ENCODE measurements around the gene PRKCA. TPM values are rescaled to one million over a fixed set of nuclear protein-coding genes. Genes with fewer than 3 reads are reported as not detected.

PRKCA gene
- total and polyA plus RNA-seq, 12 donors, result 1.6 to 27.6 (median 10.5) TPM

GRCh38 chr17:66273586-66273848, 28.9 kb upstream of the PRKCA start:
- H3K9me3 ChIP-seq, result peaks cover 0 to 22% (median 4%) of the 10 kb centered on the region in 11 donors

GRCh38 chr17:66275651-66276050, 26.8 kb upstream of the PRKCA start:
- peaks cover 0 to 15% (median 4%) of the 10 kb centered on the region in 11 donors for H3K9me3 ChIP-seq
- DNase-seq (no peak), ATAC-seq (peak in 3 of 8 donors; percentile 14 to 28 (median 18))
- H3K4me1 ChIP-seq, result peaks cover 0 to 9% (median 0%) of the 10 kb centered on the region in 9 donors
- H3K4me3 ChIP-seq, result no peak overlapping the region
- H3K27me3 ChIP-seq, result no peaks in the 10 kb centered on the region
- no peak for TF ChIP-seq CTCF (IDR thresholded peaks at IDR 0.05)
- 66 to 71% methylated on average over 6 of the region's 6 CpGs for WGBS, 2 donors
- intact Hi-C loops (cut with DNase I), result no loop called here
- no peak overlapping the region for H3K27ac ChIP-seq
- no peaks in the 10 kb centered on the region for H3K36me3 ChIP-seq

More at GRCh38 chr17:66273586-66273848, 28.9 kb upstream of the PRKCA start:
- Histone ChIP-seq H3K36me3 (no peaks in the 10 kb centered on the region), H3K27me3 (no peaks in the 10 kb centered on the region), H3K27ac (no peak overlapping the region), H3K4me3 (no peak overlapping the region), H3K4me1 (peaks cover 0 to 9% (median 0%) of the 10 kb centered on the region in 9 donors)
- intact Hi-C loops (cut with DNase I), result no loop called here
- TF ChIP-seq CTCF (IDR thresholded peaks at IDR 0.05), result no peak
- DNase-seq (no peak), ATAC-seq (no peak)

GRCh38 chr17:66276328-66276937, 26.0 kb upstream of the PRKCA start:
- DNase-seq (no peak), ATAC-seq (peak in 1 of 8 donors; percentile 45)
- Histone ChIP-seq H3K9me3 (peaks cover 0 to 7% (median 3%) of the 10 kb centered on the region in 11 donors), H3K36me3 (no peaks in the 10 kb centered on the region), H3K27me3 (no peaks in the 10 kb centered on the region), H3K27ac (no peak overlapping the region), H3K4me1 (peaks cover 0 to 9% (median 0%) of the 10 kb centered on the region in 9 donors), H3K4me3 (no peak overlapping the region)
- no peak for TF ChIP-seq CTCF (IDR thresholded peaks at IDR 0.05)
- WGBS, 2 donors, result 74 to 78% methylated on average over 3 of the region's 3 CpGs
- intact Hi-C loops (cut with DNase I), result no loop called here

- intact Hi-C loops (cut with DNase I), result no loop called here
- WGBS, 2 donors, result 93 to 95% methylated on average over 2 of the region's 2 CpGs
- Histone ChIP-seq H3K27me3 (no peaks in the 10 kb centered on the region), H3K4me3 (no peak overlapping the region), H3K9me3 (no peaks in the 10 kb centered on the region), H3K4me1 (peaks cover 0 to 9% (median 0%) of the 10 kb centered on the region in 9 donors), H3K27ac (no peak overlapping the region), H3K36me3 (no peaks in the 10 kb centered on the region)
- ATAC-seq, result no peak
- no peak for DNase-seq
- TF ChIP-seq CTCF (IDR thresholded peaks at IDR 0.05), result no peak
Measured at GRCh38 chr17:66277191-66277590, 25.2 kb upstream of the PRKCA start.

All from heart right ventricle (tissue), 16 donors.